H1 (cell line): ENCODE data around the gene BHLHE23. TPM values are rescaled to one million over a fixed set of nuclear protein-coding genes. Genes with fewer than 3 reads are reported as not detected.
A peak's percentile ranks its signal among the peaks of the same experiment; 100 is the strongest.

ENCODE experiments used
- CTCF ChIA-PET: fragments of 300-600 bp; sonication (Branson Sonifier 250); formaldehyde crosslinking; loops from one replicate; lab custom pipeline; 2021; ENCODE audit not compliant: partially characterized antibody; lab: Charles Lee
- POLR2A ChIA-PET: fragments of 300-600 bp; sonication (Branson Sonifier 250); formaldehyde crosslinking; loops from one replicate; lab custom pipeline; 2021; ENCODE audit warnings: inconsistent platforms; ENCODE audit not compliant: partially characterized antibody; lab: Charles Lee
- DNase-seq, 2 experiments: peaks; one replicate each; pipeline versions ENCODE4 v3.0.0 to v3.0.0-alpha.2; 2010 to 2022; ENCODE audit warnings: low spot score in 2 of 2, low read depth in 1 of 2, mixed read lengths in 1 of 2
- FAIRE-seq: peaks from 2 replicates; lab custom pipeline; 2011; peaks lifted over from hg19 to GRCh38; lab: Jason Lieb, UNC
- H2AFZ ChIP-seq: 2 replicates; pipeline ENCODE4 v1.8.1; 2012; ENCODE audit warnings: low read length, inconsistent platforms
- H2AK5ac ChIP-seq: 2 replicates; pipeline ENCODE4 v1.6.1; 2013; ENCODE audit warnings: low read depth, low read length
- H2BK120ac ChIP-seq: replicated peaks from 2 replicates; pipeline ENCODE3; 2013; ENCODE audit warnings: low read depth, low read length, inconsistent platforms
- H2BK12ac ChIP-seq: 2 replicates; pipeline ENCODE4 v1.6.1; 2013; ENCODE audit warnings: low read depth, low read length
- H2BK15ac ChIP-seq: 2 replicates; pipeline ENCODE4 v1.6.1; 2013; ENCODE audit warnings: low read length
- H2BK20ac ChIP-seq: 2 replicates; pipeline ENCODE4 v1.6.1; 2013; ENCODE audit warnings: low read length
- H2BK5ac ChIP-seq: 2 replicates; pipeline ENCODE4 v1.6.1; 2013; ENCODE audit warnings: low read depth, low read length
- H3K14ac ChIP-seq: 2 replicates; pipeline ENCODE4 v1.6.1; 2013; ENCODE audit warnings: inconsistent platforms; ENCODE audit not compliant: insufficient read length
- H3K18ac ChIP-seq: 2 replicates; pipeline ENCODE4 v1.6.1; 2013; ENCODE audit warnings: low read length; ENCODE audit errors: extremely low read depth
- H3K23ac ChIP-seq: 2 replicates; pipeline ENCODE4 v1.6.1; 2013; ENCODE audit warnings: inconsistent platforms; ENCODE audit not compliant: insufficient read length
- H3K23me2 ChIP-seq: 2 replicates; pipeline ENCODE4 v1.6.1; 2013; ENCODE audit warnings: low read depth, low read length
- H3K27ac ChIP-seq: 2 replicates; pipeline ENCODE4 v1.6.1; 2011; ENCODE audit warnings: low read depth, low read length, inconsistent platforms
- H3K27me3 ChIP-seq, 4 experiments: replicated peaks in 1 of 4; 1 replicate in 1 of 4; 2 replicates in 3 of 4; pipeline versions ENCODE4 v1.6.1 to v1.8.1; 2011 to 2013; ENCODE audit warnings: low read length in 3 of 4, mild to moderate bottlenecking in 3 of 4, inconsistent platforms in 2 of 4, mixed read lengths in 2 of 4, moderate library complexity in 1 of 4; ENCODE audit not compliant: control insufficient read depth in 3 of 4, insufficient read depth in 3 of 4; ENCODE audit errors: extremely low read depth in 1 of 4
- H3K36me3 ChIP-seq, 4 experiments: 2 replicates each; pipeline versions ENCODE4 v1.6.1 to v1.8.1; 2011 to 2013; ENCODE audit warnings: mild to moderate bottlenecking in 4 of 4, low read length in 3 of 4, moderate library complexity in 2 of 4, control low read depth in 1 of 4, inconsistent platforms in 1 of 4; ENCODE audit not compliant: insufficient read depth in 4 of 4, control insufficient read depth in 2 of 4
- H3K4ac ChIP-seq: replicated peaks from 2 replicates; pipeline ENCODE3; 2013; ENCODE audit warnings: low read length, low read depth, mixed read lengths, inconsistent platforms; ENCODE audit not compliant: insufficient read length
- H3K4me1 ChIP-seq, 4 experiments: replicated peaks in 1 of 4; 1 replicate in 1 of 4; 2 replicates in 3 of 4; pipeline versions ENCODE4 v1.6.1 to v1.8.1; 2011 to 2013; ENCODE audit warnings: low read length in 3 of 4, inconsistent platforms in 2 of 4, mixed read lengths in 1 of 4; ENCODE audit not compliant: insufficient read depth in 4 of 4, control insufficient read depth in 3 of 4
- H3K4me2 ChIP-seq, 2 experiments: 2 replicates each; pipeline versions ENCODE4 v1.6.1 to v1.8.1; 2011 to 2013; ENCODE audit warnings: low read depth in 2 of 2, low read length in 2 of 2, control low read depth in 1 of 2, inconsistent platforms in 1 of 2, mild to moderate bottlenecking in 1 of 2; ENCODE audit not compliant: insufficient read depth in 1 of 2
- H3K4me3 ChIP-seq, 4 experiments: fragments of 200-600, 300-600 bp in 1 of 4; sonication (generic), shearing (Covaris generic), sonication (Bioruptor Twin) in 1 of 4; 2 replicates each; pipeline versions ENCODE4 v1.5.1 to v1.8.1; 2011 to 2016; ENCODE audit warnings: low read length in 4 of 4, low read depth in 3 of 4, control low read depth in 2 of 4, inconsistent platforms in 2 of 4, mild to moderate bottlenecking in 2 of 4, mixed read lengths in 1 of 4, moderate library complexity in 1 of 4; ENCODE audit not compliant: insufficient read depth in 2 of 4; ENCODE audit errors: extremely low read depth in 1 of 4
- H3K56ac ChIP-seq: replicated peaks from 2 replicates; pipeline ENCODE3; 2013; ENCODE audit warnings: low read depth, mild to moderate bottlenecking, mixed read lengths, low read length, inconsistent platforms; ENCODE audit not compliant: insufficient read length
- H3K79me1 ChIP-seq: 2 replicates; pipeline ENCODE4 v1.6.1; 2013; ENCODE audit warnings: low read depth, low read length, control low read depth
- H3K79me2 ChIP-seq, 2 experiments: 2 replicates each; pipeline versions ENCODE4 v1.6.1 to v1.8.1; 2012 to 2013; ENCODE audit warnings: low read length in 2 of 2, mild to moderate bottlenecking in 2 of 2, inconsistent platforms in 1 of 2; ENCODE audit not compliant: insufficient read depth in 2 of 2, control insufficient read depth in 1 of 2
- H3K9ac ChIP-seq, 4 experiments: replicated peaks in 1 of 4; 1 replicate in 1 of 4; 2 replicates in 3 of 4; pipeline versions ENCODE4 v1.6.1 to v1.8.1; 2011 to 2013; ENCODE audit warnings: low read depth in 3 of 4, low read length in 3 of 4, control low read depth in 2 of 4, mild to moderate bottlenecking in 2 of 4, moderate library complexity in 2 of 4, inconsistent platforms in 1 of 4; ENCODE audit errors: extremely low read depth in 1 of 4
- H3K9me3 ChIP-seq, 2 experiments: 2 replicates each; pipeline versions ENCODE4 v1.6.1 to v1.8.1; 2012 to 2013; ENCODE audit warnings: mild to moderate bottlenecking in 2 of 2, moderate library complexity in 2 of 2, control low read depth in 1 of 2, inconsistent platforms in 1 of 2, low read depth in 1 of 2, low read length in 1 of 2, mixed read lengths in 1 of 2; ENCODE audit not compliant: insufficient read depth in 2 of 2
- H4K20me1 ChIP-seq, 2 experiments: replicated peaks in 1 of 2; 2 replicates each; pipeline versions ENCODE3 to v1.8.1; 2011 to 2013; ENCODE audit warnings: inconsistent platforms in 2 of 2, low read length in 2 of 2, mild to moderate bottlenecking in 1 of 2; ENCODE audit not compliant: insufficient read depth in 2 of 2, control insufficient read depth in 1 of 2
- H4K5ac ChIP-seq: 2 replicates; pipeline ENCODE4 v1.6.1; 2013; ENCODE audit warnings: low read length, low read depth, mixed read lengths, inconsistent platforms; ENCODE audit not compliant: insufficient read length
- H4K8ac ChIP-seq: 2 replicates; pipeline ENCODE4 v1.8.0; 2013; ENCODE audit warnings: mild to moderate bottlenecking, moderate library complexity, low read length, inconsistent platforms; ENCODE audit not compliant: insufficient read depth; ENCODE audit errors: extremely low read depth
- H4K91ac ChIP-seq: replicated peaks from 2 replicates; pipeline ENCODE3; 2013; ENCODE audit warnings: low read length, mixed read lengths, inconsistent platforms; ENCODE audit not compliant: insufficient read length
- CREB1 ChIP-seq: IDR thresholded peaks from 2 replicates; pipeline ENCODE4 v1.6.1; 2012; ENCODE audit warnings: inconsistent platforms
- HDAC2 ChIP-seq, 2 experiments: fragments of 300-600 bp in 1 of 2; sonication (generic) in 1 of 2; IDR thresholded peaks; 2 replicates each; pipeline ENCODE4 v1.6.1; 2011 to 2012; ENCODE audit warnings: low read depth in 2 of 2, low read length in 2 of 2, mild to moderate bottlenecking in 2 of 2, moderate library complexity in 2 of 2, borderline replicate concordance in 1 of 2, inconsistent platforms in 1 of 2
- JUND ChIP-seq: IDR thresholded peaks from 2 replicates; pipeline ENCODE4 v1.6.1; 2011; ENCODE audit warnings: mild to moderate bottlenecking, improper control_type of control experiment, low read length
- KDM4A ChIP-seq: IDR thresholded peaks from one replicate; pipeline ENCODE4 v1.7.1; 2012; ENCODE audit warnings: low read depth, mild to moderate bottlenecking, moderate library complexity, low read length, inconsistent platforms; ENCODE audit not compliant: severe bottlenecking
- NRF1 ChIP-seq: IDR thresholded peaks from 2 replicates; pipeline ENCODE4 v1.6.1; 2011; ENCODE audit warnings: mild to moderate bottlenecking, low read depth, low read length, improper control_type of control experiment
- RNF2 ChIP-seq: fragments of 200-900, 300-1000 bp; sonication (generic); IDR thresholded peaks from 2 replicates; pipeline ENCODE4 v1.7.1; 2016; ENCODE audit warnings: borderline replicate concordance, low read depth, mild to moderate bottlenecking, antibody characterized with exemption, low read length; ENCODE audit not compliant: poor library complexity, severe bottlenecking; ENCODE audit errors: missing control alignments
- TAF7 ChIP-seq: optimal IDR thresholded peaks from 2 replicates; pipeline ENCODE3; 2011; ENCODE audit warnings: low read depth, mild to moderate bottlenecking, inconsistent platforms, low read length, moderate library complexity, borderline replicate concordance
- TCF12 ChIP-seq: IDR thresholded peaks from 2 replicates; pipeline ENCODE4 v1.6.1; 2011; ENCODE audit warnings: low read depth, mild to moderate bottlenecking, low read length
- YY1 ChIP-seq: IDR thresholded peaks from 2 replicates; pipeline ENCODE4 v1.6.1; 2011; ENCODE audit warnings: low read depth, mild to moderate bottlenecking, low read length
- WGBS, 2 experiments: shearing (Covaris generic) in 1 of 2; methylation state at CpG; one replicate each; pipeline versions ENCODE4 v1.1.6 to v1.1.7; 2013 to 2015; ENCODE audit warnings: low lambda C conversion rate in 2 of 2, mixed read lengths in 2 of 2, inconsistent platforms in 1 of 2, low coverage in 1 of 2, missing lambda C conversion rate in 1 of 2; ENCODE audit not compliant: insufficient replicate concordance in 2 of 2, insufficient coverage in 1 of 2, insufficient read length in 1 of 2; ENCODE audit errors: extremely low coverage in 1 of 2, missing lambda C conversion rate in 1 of 2; 5-methylcytosine and 5-hydroxymethylcytosine counted together
- polyA plus RNA-seq, 7 experiments: library from polyadenylated mRNA; depleted of rRNA in 3 of 7; stranded (reverse) in 5 of 7; unstranded in 2 of 7; fragments of >200 nt in 5 of 7; fragments of 200-250 nt in 2 of 7; gene quantifications; 1 replicate in 5 of 7; 2 replicates in 1 of 7; 4 replicates in 1 of 7; pipeline versions ENCODE4 v1.2.1 to v1.2.3, GENCODE V29; 2011 to 2013; ENCODE audit warnings: missing spikeins in 2 of 7, mixed read lengths in 2 of 7
- total RNA-seq: library from RNA; stranded (reverse); fragmentation: NEBNext Ultra II Directional; extraction: Animal tissue kit (Norgen Biotek cat#: 25700); gene quantifications from 2 replicates; pipeline ENCODE4 v1.2.1, GENCODE V29; 2021

BHLHE23 gene
- total and polyA plus RNA-seq, 2 of the 8 experiments (the other 6 are each of a cell fraction or from before 2014, with no cell fraction given), result 0.47 TPM; not detected in 1

GRCh38 chr20:63003546-63003945 lies 3.2 kb downstream of the BHLHE23 start:
- no peak overlapping the region for H3K4ac ChIP-seq
- no peaks in the 10 kb centered on the region for H3K79me2 ChIP-seq
- DNase-seq (no peak), FAIRE-seq (peak; percentile 58)
- peak overlapping the region; percentile 34; the same call in 1 of the 2 replicates for H3K18ac ChIP-seq
- no peak overlapping the region for H3K23ac ChIP-seq
- H3K27me3 ChIP-seq, result peaks cover 52 to 69% (median 66%) of the 10 kb centered on the region in 4 experiments
- H3K79me1 ChIP-seq, result no peaks in the 10 kb centered on the region
- no peak overlapping the region for H3K9ac ChIP-seq
- H2AK5ac ChIP-seq, result no peak overlapping the region
- no peak for TF ChIP-seq TAF7
- peak; percentile 56 for TF ChIP-seq CREB1
- TF ChIP-seq RNF2, result peak; percentile 69
- no peak for TF ChIP-seq NRF1
- TF ChIP-seq KDM4A, result peak; percentile 22
- peak in 1 of 2 experiments; percentile 58; a peak in 1 of 4 replicates for TF ChIP-seq HDAC2 (IDR thresholded peaks at IDR 0.05; ENCODE audit: borderline replicate concordance in 1 of 2, low read depth in 2 of 2, low read length in 2 of 2)
- no peak for TF ChIP-seq JUND
- TF ChIP-seq YY1, result 0 out of 2 replicates have a peak, but pooled peaks have one; percentile 60
- 0 out of 2 replicates have a peak, but pooled peaks have one; percentile 2 for TF ChIP-seq TCF12
- H2BK5ac ChIP-seq, result no peak overlapping the region
- H2BK12ac ChIP-seq, result no peak overlapping the region
- peaks cover 0 to 16% (median 0%) of the 10 kb centered on the region in 4 experiments; a peak in 1 of 8 replicates for H3K36me3 ChIP-seq
- peaks cover 2 to 28% (median 14%) of the 10 kb centered on the region in 4 experiments for H3K4me1 ChIP-seq
- no peak overlapping the region for H2BK120ac ChIP-seq
- POLR2A ChIA-PET, result interaction anchor here (0.8 to 1.7 kb wide), 6 partner anchors 9 to 76 kb away, joined by 3 to 6 read pairs (median 4); no protein-coding TSS in a partner anchor
- H3K27ac ChIP-seq, result no peak overlapping the region
- WGBS, 2 experiments, result 9% methylated on average over 13 of the region's 13 CpGs; no CpG with 5 or more reads in 1 of the 2 experiments
- H2AFZ ChIP-seq, result no peak overlapping the region
- no peaks in the 10 kb centered on the region; a peak in 1 of 4 replicates for H3K9me3 ChIP-seq
- H4K91ac ChIP-seq, result no peak overlapping the region
- CTCF ChIA-PET, result interaction anchor here (0.8 to 2.9 kb wide), 3 partner anchors 9 to 171 kb away, joined by 3 to 14 read pairs (median 8); no protein-coding TSS in a partner anchor
- no peak overlapping the region for H4K5ac ChIP-seq
- H4K20me1 ChIP-seq, result peaks cover 4 to 6% of the 10 kb centered on the region in 2 experiments
- peak overlapping the region in 2 of 4 experiments; percentile 19 to 22; a peak in 2 of 8 replicates for H3K4me3 ChIP-seq
- no peak overlapping the region for H3K56ac ChIP-seq
- no peak overlapping the region for H2BK15ac ChIP-seq
- H3K4me2 ChIP-seq, result peak overlapping the region; percentile 54 to 59
- H4K8ac ChIP-seq, result no peak overlapping the region
- no peak overlapping the region for H3K14ac ChIP-seq
- peaks cover 4% of the 10 kb centered on the region; the same call in 1 of the 2 replicates for H3K23me2 ChIP-seq
- H2BK20ac ChIP-seq, result no peak overlapping the region
